IMR-90 (cell line): ENCODE results near the gene RAB41. TPM values are rescaled to one million over a fixed set of nuclear protein-coding genes. Genes with fewer than 3 reads are reported as not detected.
A peak's percentile ranks its signal among the peaks of the same experiment; 100 is the strongest.

Experiments
- ATAC-seq: fragments of 200-7000 bp; cut with Tn5 transposase; 2 replicates; pipeline ENCODE4 v1.9.1; 2020; ENCODE audit warnings: low read depth, mild to moderate bottlenecking, moderate library complexity
- BruUV-seq: library from RNA; stranded (reverse); fragments of 400-500 nt; replicated peaks from 2 replicates; lab custom pipeline; 2021; lab: Mats Ljungman, UMichigan
- CTCF ChIA-PET: fragments of 300-600 bp; formaldehyde crosslinking; extraction: SDS; loops from one replicate; lab custom pipeline; 2021; ENCODE audit warnings: antibody characterized with exemption; lab: Yijun Ruan, JAX
- POLR2A ChIA-PET: fragments of 300-600 bp; sonication (Branson Sonifier 250); formaldehyde crosslinking; loops from one replicate; lab custom pipeline; 2022; ENCODE audit warnings: antibody characterized with exemption; ENCODE audit not compliant: unreplicated experiment; lab: Charles Lee
- DNase-seq: peaks from one replicate; pipeline ENCODE4 v3.0.0; 2013
- H2AFZ ChIP-seq: replicated peaks from 2 replicates; pipeline ENCODE3; 2013; ENCODE audit warnings: low read length, mild to moderate bottlenecking; ENCODE audit not compliant: poor library complexity
- H2AK5ac ChIP-seq: 2 replicates; pipeline ENCODE4 v1.6.1; 2013; ENCODE audit warnings: low read depth, low read length, inconsistent platforms
- H2AK9ac ChIP-seq: replicated peaks from 2 replicates; pipeline ENCODE3; 2013; ENCODE audit warnings: mild to moderate bottlenecking, low read depth, low read length, moderate library complexity; ENCODE audit not compliant: poor library complexity
- H2BK120ac ChIP-seq: 2 replicates; pipeline ENCODE4 v1.6.1; 2013; ENCODE audit warnings: low read depth, low read length, inconsistent platforms
- H2BK15ac ChIP-seq: 3 replicates; pipeline ENCODE4 v1.6.1; 2013; ENCODE audit warnings: low read depth, low read length, inconsistent platforms
- H2BK20ac ChIP-seq: 2 replicates; pipeline ENCODE4 v1.6.1; 2013; ENCODE audit warnings: low read depth, mild to moderate bottlenecking, inconsistent platforms, low read length, moderate library complexity
- H2BK5ac ChIP-seq: 2 replicates; pipeline ENCODE4 v1.6.1; 2013; ENCODE audit warnings: mild to moderate bottlenecking, low read depth, low read length, inconsistent platforms; ENCODE audit not compliant: poor library complexity, severe bottlenecking
- H3K14ac ChIP-seq: replicated peaks from 2 replicates; pipeline ENCODE4 v1.6.1; 2013; ENCODE audit warnings: low read depth, low read length, inconsistent platforms
- H3K18ac ChIP-seq: 2 replicates; pipeline ENCODE4 v1.6.1; 2013; ENCODE audit warnings: low read depth, low read length, control low read depth
- H3K23ac ChIP-seq: 2 replicates; pipeline ENCODE4 v1.6.1; 2013; ENCODE audit warnings: low read depth, low read length, inconsistent platforms
- H3K27ac ChIP-seq: 2 replicates; pipeline ENCODE4 v1.5.1; 2013; ENCODE audit warnings: mild to moderate bottlenecking, control low read depth, low read length; ENCODE audit not compliant: insufficient read depth
- H3K27me3 ChIP-seq: 2 replicates; pipeline ENCODE4 v1.6.1; 2013; ENCODE audit warnings: low read length; ENCODE audit not compliant: control insufficient read depth, insufficient read depth
- H3K36me3 ChIP-seq: 2 replicates; pipeline ENCODE4 v1.6.1; 2013; ENCODE audit warnings: low read length, mixed read lengths; ENCODE audit not compliant: control insufficient read depth, insufficient read depth
- H3K4ac ChIP-seq: 2 replicates; pipeline ENCODE4 v1.6.1; 2013; ENCODE audit warnings: low read depth, low read length, inconsistent platforms
- H3K4me1 ChIP-seq: 2 replicates; pipeline ENCODE4 v1.6.1; 2013; ENCODE audit warnings: low read length, mixed read lengths; ENCODE audit not compliant: control insufficient read depth, insufficient read depth
- H3K4me2 ChIP-seq: 2 replicates; pipeline ENCODE4 v1.6.1; 2013; ENCODE audit warnings: low read depth, mild to moderate bottlenecking, control low read depth, low read length, moderate library complexity
- H3K4me3 ChIP-seq: 2 replicates; pipeline ENCODE4 v1.5.1; 2013; ENCODE audit warnings: low read depth, mild to moderate bottlenecking, control low read depth, low read length, moderate library complexity; ENCODE audit not compliant: insufficient read depth
- H3K56ac ChIP-seq: 2 replicates; pipeline ENCODE4 v1.6.1; 2013; ENCODE audit warnings: low read length, inconsistent platforms; ENCODE audit not compliant: insufficient read depth; ENCODE audit errors: extremely low read depth
- H3K79me1 ChIP-seq, 2 experiments: 2 replicates each; pipeline ENCODE4 v1.6.1; 2013; ENCODE audit warnings: low read length in 2 of 2, inconsistent platforms in 1 of 2, low read depth in 1 of 2
- H3K9ac ChIP-seq: 2 replicates; pipeline ENCODE4 v1.6.1; 2013; ENCODE audit warnings: low read depth, low read length, control low read depth
- H3K9me1 ChIP-seq: 2 replicates; pipeline ENCODE4 v1.6.1; 2013; ENCODE audit warnings: low read length, inconsistent platforms; ENCODE audit not compliant: insufficient read depth
- H3K9me3 ChIP-seq: 2 replicates; pipeline ENCODE4 v1.6.1; 2013; ENCODE audit warnings: low read length; ENCODE audit not compliant: control insufficient read depth, insufficient read depth
- H4K20me1 ChIP-seq: 2 replicates; pipeline ENCODE4 v1.6.1; 2013; ENCODE audit warnings: low read length, inconsistent platforms; ENCODE audit not compliant: insufficient read depth
- H4K5ac ChIP-seq: 2 replicates; pipeline ENCODE4 v1.6.1; 2013; ENCODE audit warnings: mild to moderate bottlenecking, low read depth, low read length, control low read depth
- H4K8ac ChIP-seq, 2 experiments: 2 replicates each; pipeline ENCODE4 v1.6.1; 2013; ENCODE audit warnings: low read depth in 2 of 2, low read length in 2 of 2, control low read depth in 1 of 2, inconsistent platforms in 1 of 2
- H4K91ac ChIP-seq: 2 replicates; pipeline ENCODE4 v1.6.1; 2013; ENCODE audit warnings: low read depth, low read length, inconsistent platforms; ENCODE audit not compliant: insufficient read depth
- CEBPB ChIP-seq: IDR thresholded peaks from 2 replicates; pipeline ENCODE4 v1.6.1; 2012; ENCODE audit warnings: low read depth, low read length, improper control_type of control experiment
- CHD1 ChIP-seq: IDR thresholded peaks from 2 replicates; pipeline ENCODE4 v1.6.1; 2012; ENCODE audit warnings: low read depth, low read length, improper control_type of control experiment
- MAZ ChIP-seq: IDR thresholded peaks from 2 replicates; pipeline ENCODE4 v1.6.1; 2012; ENCODE audit warnings: low read depth, mild to moderate bottlenecking, low read length, improper control_type of control experiment, moderate library complexity, borderline replicate concordance
- NFE2L2 ChIP-seq: fragments of 150-350 bp; IDR thresholded peaks from 2 replicates; pipeline ENCODE4 v1.6.1; 2016; ENCODE audit warnings: low read depth, mild to moderate bottlenecking, low read length
- POLR2A ChIP-seq: IDR thresholded peaks from 2 replicates; pipeline ENCODE4 v1.6.1; 2012; ENCODE audit warnings: mild to moderate bottlenecking, low read depth, low read length
- RAD21 ChIP-seq: IDR thresholded peaks from 2 replicates; pipeline ENCODE4 v1.6.1; 2012; ENCODE audit warnings: low read length, improper control_type of control experiment
- RCOR1 ChIP-seq: IDR thresholded peaks from 2 replicates; pipeline ENCODE4 v1.6.1; 2012; ENCODE audit warnings: mild to moderate bottlenecking, low read length, improper control_type of control experiment; ENCODE audit not compliant: insufficient replicate concordance
- RFX5 ChIP-seq: IDR thresholded peaks from 2 replicates; pipeline ENCODE4 v1.8.0; 2012; ENCODE audit warnings: low read depth, mild to moderate bottlenecking, low read length, moderate library complexity
- WGBS, 2 experiments: methylation state at CpG; one replicate each; pipeline versions ENCODE4 v1.1.5 to v1.1.7; 2013; ENCODE audit warnings: missing lambda C conversion rate in 2 of 2; ENCODE audit not compliant: insufficient read length in 1 of 2; ENCODE audit errors: extremely low coverage in 2 of 2; 5-methylcytosine and 5-hydroxymethylcytosine counted together
- dilution Hi-C: fragments of 300-500 bp; cut with HindIII; formaldehyde crosslinking; loops from one replicate; pipeline ENCODE4 v1.14.3; 2018; ENCODE audit warnings: low sequenced_read_pairs; ENCODE audit not compliant: unreplicated experiment
- in situ Hi-C: fragments of 300-500 bp; cut with MboI; formaldehyde crosslinking; loops from 3 replicates; pipeline ENCODE4 v1.14.3; 2019; ENCODE audit warnings: low sequenced_read_pairs, inconsistent platforms, mixed read lengths
- intact Hi-C: fragments of 100-400 bp; cut with micrococcal nuclease; formaldehyde crosslinking; loops from 2 replicates; pipeline ENCODE4 v1.10.0; 2022
- polyA plus RNA-seq, 3 experiments: library from polyadenylated mRNA; depleted of rRNA; stranded (reverse); fragments of >200 nt; gene quantifications; 2 replicates each; pipeline ENCODE4 v1.2.3, GENCODE V29; 2012; ENCODE audit warnings: low replicate concordance in 1 of 3
- total RNA-seq: library from RNA; depleted of rRNA; stranded (reverse); fragments of >200 nt; gene quantifications from 2 replicates; pipeline ENCODE4 v1.2.3, GENCODE V29; 2012

Gene RAB41
- total and polyA plus RNA-seq, 2 of the 4 experiments (the other 2 are of a cell fraction) = not detected

DNA sequence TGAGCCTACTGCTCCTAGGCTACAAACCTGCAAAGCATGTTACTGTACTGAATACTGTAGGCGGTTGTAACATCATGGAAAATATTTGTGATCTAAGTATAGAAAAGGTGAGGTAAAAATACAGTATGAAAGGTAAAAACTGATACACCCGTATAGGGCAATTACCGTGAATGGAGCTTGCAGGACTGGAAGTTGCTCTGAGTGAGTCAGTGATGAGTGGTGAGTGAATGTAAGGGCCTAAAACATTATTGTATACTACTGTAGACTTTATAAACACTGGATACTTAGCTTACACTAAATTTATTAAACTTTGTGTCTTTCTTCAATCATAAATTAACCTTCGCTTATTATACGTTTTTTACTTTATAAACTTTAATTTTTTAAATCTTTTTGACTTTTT, 11.6 kb downstream of the RAB41 start:
- no peak overlapping the region for H3K23ac ChIP-seq
- no peak overlapping the region for H3K4me3 ChIP-seq
- peak overlapping the region; percentile 65 for H3K4me2 ChIP-seq
- CTCF ChIA-PET = interaction anchor here (0.6 to 0.7 kb wide), 2 partner anchors 26 to 44 kb away, joined by 3 to 4 read pairs; no protein-coding TSS in a partner anchor
- no peak overlapping the region for H2AFZ ChIP-seq
- no TSS peak for BruUV-seq
- no peak overlapping the region for H3K27ac ChIP-seq
- POLR2A ChIA-PET = no interaction called here
- intact Hi-C loops = loop anchor here (5.0 kb wide), 1 partner anchor 161 kb away; the partner anchor contains the start of gene IGBP1
- H4K91ac ChIP-seq = no peak overlapping the region
- H3K79me1 ChIP-seq = peaks cover 6 to 15% of the 10 kb centered on the region in 2 experiments
- no peaks in the 10 kb centered on the region for H4K20me1 ChIP-seq
- no peak overlapping the region for H2BK120ac ChIP-seq
- no peak overlapping the region for H3K9ac ChIP-seq
- H3K9me3 ChIP-seq = no peaks in the 10 kb centered on the region
- 60 to 100% methylated on average over 1 to 2 of the region's 5 CpGs for WGBS, 2 experiments
- H3K4ac ChIP-seq = no peak overlapping the region
- TF ChIP-seq NFE2L2 (no peak), RFX5 (no peak), RCOR1 (no peak), CEBPB (no peak), MAZ (no peak), RAD21 (no peak), CHD1 (no peak), POLR2A (no peak)
- no peaks in the 10 kb centered on the region for H3K9me1 ChIP-seq
- no peak overlapping the region for H4K8ac ChIP-seq
- no peak overlapping the region for H3K18ac ChIP-seq
- no peak overlapping the region for H3K14ac ChIP-seq
- no peak overlapping the region for H2BK15ac ChIP-seq
- H3K36me3 ChIP-seq = no peaks in the 10 kb centered on the region
- H2BK5ac ChIP-seq = no peak overlapping the region
- no peak overlapping the region for H2BK20ac ChIP-seq
- ATAC-seq (no peak), DNase-seq (peak; percentile 66)
- H3K27me3 ChIP-seq = no peaks in the 10 kb centered on the region; the same call in 1 of the 2 replicates
- H4K5ac ChIP-seq = no peak overlapping the region
- no peak overlapping the region for H2AK9ac ChIP-seq
- no peak overlapping the region for H3K56ac ChIP-seq
- dilution Hi-C loops = no loop called here
- H2AK5ac ChIP-seq = no peak overlapping the region
- H3K4me1 ChIP-seq = peaks cover 2% of the 10 kb centered on the region; the same call in 1 of the 2 replicates
- in situ Hi-C loops = no loop called here
